Fibroblast of skin of right quadriceps (primary cell): ENCODE data around the gene HS2ST1.
"Not testable (repeated sequence)": the region's sequence is repeated elsewhere in the genome, so short reads cannot be mapped to it uniquely, and the experiment has no call there.

ENCODE experiments used
- DNase-seq: peaks from one replicate; pipeline ENCODE4 v3.0.0-alpha.2; 2013

HS2ST1 gene

DNA sequence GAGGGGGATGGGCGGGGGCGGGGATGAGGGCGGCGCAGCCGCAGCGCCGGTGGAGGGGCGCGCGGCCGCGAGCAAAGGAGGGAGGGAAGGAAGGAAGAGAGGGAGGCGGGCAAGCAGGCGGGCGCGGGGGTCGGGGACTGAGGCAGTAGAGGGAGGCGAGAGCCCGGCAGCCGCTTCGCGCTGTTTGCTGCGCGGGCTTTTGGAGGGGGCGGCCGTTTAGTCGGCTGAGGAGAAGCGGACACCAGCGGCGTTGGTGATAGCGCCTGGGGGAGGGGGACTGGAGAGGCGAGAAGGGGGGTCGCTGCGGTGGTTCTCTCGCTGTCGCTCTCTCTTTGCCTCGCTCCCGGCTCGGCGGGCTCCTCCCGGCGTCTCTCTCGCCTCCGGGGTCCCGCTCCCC lies at the start of gene HS2ST1:
TSS of gene HS2ST1 (plus strand) at position 35 of the 397 bp plus-strand sequence.
- no peak for DNase-seq

DNA sequence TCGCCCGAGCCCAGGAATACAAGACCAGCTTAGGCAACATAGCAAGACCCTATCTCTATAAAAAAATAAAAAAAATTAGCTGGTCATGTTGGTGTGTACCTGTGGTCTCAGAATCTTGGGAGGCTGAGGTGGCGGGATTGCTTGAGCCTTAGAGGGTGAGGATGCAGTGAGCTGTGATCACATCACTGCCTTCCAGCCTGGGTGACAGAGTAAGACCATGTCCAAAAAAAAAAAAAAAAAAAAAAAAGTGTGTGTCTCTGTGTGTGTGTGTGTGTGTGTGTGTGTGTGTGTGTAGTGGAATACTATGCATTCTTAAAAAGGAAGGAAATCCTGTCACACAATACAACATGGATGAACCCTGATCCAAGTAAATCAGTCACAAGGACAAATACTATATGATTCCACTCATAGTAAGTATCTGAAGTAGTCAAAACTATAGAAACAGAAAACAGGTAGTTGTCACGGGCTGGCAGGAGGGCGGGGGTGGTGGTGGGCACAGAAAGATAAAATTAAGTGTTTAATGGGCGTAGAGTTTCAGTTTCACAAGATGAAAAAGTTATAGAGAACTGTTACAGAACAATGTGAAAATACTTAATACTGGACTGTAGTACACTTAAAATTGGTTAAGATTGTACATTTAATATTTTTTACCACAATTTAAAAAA lies 48.3 kb upstream of the HS2ST1 start:
- DNase-seq: no peak

DNA sequence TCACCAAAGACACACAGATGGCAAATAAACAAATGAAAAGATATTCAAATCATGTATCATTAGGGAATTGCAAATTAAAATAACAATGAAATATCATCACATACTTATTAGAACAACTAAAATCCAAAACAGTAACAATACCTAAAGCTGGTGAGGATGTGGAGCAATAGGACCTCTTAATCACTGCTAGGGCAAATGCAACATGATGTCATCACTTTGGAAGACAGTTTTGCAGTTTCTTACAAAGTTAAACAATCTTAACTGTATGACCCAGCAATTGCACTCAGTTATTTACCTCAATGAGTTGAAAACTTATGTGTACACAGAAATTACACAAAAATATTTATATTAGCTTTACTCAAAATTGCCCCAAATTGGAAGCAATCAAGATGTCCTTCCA lies 47.8 kb upstream of the HS2ST1 start:
- DNase-seq: peak; percentile 33

DNA sequence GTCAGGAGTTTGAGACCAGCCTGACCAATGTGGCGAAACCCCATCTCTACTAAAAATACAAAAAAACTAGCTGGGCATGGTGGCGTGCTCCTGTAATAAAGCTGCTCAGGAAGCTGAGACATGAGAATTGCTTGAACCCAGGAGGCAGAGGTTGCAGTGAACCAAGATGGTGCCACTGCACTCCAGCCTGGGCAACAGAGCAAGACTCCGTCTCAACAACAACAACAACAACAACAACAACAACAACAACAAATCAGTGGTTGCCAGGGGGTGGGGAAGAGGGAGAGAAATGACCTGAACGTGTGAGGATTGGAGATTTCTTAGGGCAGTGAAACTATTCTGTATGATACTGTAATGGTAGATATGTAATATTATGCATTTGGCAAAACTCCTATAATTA lies 47.2 kb upstream of the HS2ST1 start:
- DNase-seq: not testable (repeated sequence)

DNA sequence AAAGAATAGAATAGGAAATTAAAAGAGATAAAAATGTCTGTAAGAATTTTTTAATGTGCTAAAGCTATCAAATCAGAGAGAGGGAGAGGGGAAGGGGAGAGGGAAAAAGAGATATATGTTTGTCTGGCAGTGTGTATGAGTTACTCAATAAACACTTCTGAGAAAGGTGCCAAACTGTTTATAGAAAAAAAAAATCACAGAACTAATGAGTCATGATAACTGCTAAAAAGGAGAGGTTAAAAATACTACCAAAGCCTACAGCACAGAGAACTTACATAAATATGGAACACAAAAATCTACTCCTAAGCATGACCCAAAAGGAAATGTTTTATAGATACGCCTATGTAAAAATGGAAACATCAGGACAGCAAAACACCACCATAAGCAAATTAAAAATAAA lies 46.0 kb upstream of the HS2ST1 start:
- peak; percentile 8 for DNase-seq

DNA sequence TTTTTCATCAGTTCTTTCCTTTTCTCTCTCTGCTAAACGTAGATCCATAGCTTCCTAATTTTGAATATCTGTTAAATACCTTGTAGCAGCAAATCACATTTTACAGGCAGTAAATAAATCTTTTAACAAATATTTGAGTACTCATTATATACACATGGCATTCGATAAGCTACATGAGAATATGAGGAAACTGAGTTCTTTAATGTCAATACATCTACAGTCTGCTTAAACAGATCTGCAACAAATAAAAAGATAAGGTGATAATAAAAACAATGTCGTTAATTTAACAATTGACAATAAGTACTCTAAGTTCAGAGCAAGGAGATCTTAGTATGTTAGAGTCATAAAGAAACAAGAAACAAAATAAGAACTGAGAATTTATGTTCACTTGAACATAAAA lies 43.4 kb upstream of the HS2ST1 start:
- DNase-seq: no peak

DNA sequence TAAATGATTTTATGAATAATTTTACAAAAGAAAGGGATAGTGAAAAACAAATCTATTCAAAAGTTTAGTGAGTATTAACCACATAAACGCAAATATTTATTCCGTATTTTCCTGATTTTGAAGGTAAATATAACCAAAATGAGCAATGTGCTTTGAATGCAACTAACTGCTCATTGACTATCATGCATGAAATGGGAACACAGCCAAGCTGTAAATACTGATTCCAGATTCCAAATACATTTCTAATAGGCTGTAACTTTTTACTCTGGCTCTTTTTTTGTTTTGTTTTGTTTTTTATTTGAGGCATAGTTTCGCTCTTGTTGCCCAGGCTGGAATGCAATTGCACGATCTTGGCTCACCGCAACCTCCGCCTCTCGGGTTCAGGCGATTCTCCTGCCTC lies 42.3 kb upstream of the HS2ST1 start:
- DNase-seq: peak; percentile 44

DNA sequence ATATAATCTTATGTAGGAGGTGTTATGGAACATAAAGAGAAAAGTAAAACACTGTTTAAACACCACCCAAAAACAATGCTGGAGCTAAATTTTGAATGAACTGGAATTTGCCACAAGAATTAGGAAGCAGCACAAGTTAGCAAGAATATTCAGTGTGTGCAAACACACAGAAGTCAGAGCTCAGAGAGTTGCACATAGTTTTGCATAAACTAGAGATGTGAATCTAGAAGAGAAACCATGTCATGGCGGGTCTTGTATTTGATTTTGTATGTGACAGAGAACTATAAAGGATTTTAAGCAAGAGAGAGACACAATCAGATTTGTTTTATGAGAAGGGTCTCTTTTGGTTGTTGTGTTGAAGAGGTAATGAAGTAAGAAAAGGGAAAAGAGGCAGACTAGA lies 38.7 kb upstream of the HS2ST1 start:
- no peak for DNase-seq

DNA sequence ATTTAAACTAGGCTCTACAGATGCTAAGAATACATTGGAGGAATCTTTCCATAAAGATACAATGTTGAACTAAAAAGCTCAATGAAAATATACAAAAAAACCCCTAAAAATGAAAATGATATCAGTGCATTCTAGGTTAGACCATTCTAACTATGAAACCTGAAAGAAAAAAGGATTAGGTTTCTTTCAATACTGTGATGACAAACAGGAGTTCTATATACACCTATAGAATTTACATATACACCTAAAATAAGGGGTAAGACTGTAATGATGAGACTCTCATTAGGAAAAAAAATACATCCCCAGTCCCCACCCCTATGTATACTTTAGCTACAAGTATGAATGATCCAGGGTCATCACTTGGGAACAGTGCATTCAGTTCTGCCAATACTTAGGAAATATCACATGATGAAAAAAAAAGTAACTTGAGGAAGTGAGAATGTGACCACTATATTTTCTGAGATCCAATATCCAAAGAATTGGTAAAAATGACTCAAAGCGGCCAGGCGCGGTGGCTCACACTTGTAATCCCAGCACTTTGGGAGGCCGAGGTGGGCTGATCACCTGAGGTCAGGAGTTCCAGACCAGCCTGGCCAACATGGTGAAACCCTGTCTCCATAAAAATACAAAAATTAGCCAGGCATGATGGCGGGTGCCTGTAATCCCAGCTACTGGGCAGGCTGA lies 26.8 kb upstream of the HS2ST1 start:
- no peak for DNase-seq

DNA sequence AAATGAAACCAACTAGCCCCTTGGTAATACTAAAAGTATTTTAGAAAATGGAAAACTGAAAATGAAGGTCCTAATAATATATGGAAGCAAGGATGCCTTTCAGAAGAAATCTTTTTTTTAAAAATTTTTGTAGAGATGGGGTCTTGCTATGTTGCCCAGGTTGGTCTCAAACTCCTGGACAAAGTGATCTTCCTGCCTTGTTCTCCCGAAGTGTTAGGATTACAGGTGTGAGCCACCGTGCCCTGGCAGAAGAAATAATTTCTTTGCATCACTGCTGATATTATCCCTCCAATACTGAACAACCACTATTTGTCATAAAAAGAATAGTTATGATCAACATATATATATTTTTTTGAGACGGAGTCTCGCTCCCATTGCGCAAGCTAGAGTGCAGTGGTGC lies 26.1 kb upstream of the HS2ST1 start:
- DNase-seq: no peak

DNA sequence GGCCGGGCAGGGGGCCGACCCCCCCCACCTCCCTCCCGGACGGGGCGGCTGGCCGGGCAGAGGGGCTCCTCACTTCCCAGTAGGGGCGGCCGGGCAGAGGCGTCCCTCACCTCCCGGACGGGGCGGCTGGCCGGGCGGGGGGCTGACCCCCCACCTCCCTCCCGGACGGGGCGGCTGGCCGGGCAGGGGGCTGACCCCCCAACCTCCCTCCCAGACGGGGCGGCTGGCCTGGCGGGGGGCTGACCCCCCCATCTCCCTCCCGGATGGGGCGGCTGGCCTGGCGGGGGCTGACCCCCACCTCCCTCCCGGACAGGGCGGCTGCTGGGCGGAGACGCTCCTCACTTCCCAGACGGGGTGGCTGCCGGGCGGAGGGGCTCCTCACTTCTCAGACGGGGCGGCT lies 15.0 kb upstream of the HS2ST1 start:
- not testable (repeated sequence) for DNase-seq

DNA sequence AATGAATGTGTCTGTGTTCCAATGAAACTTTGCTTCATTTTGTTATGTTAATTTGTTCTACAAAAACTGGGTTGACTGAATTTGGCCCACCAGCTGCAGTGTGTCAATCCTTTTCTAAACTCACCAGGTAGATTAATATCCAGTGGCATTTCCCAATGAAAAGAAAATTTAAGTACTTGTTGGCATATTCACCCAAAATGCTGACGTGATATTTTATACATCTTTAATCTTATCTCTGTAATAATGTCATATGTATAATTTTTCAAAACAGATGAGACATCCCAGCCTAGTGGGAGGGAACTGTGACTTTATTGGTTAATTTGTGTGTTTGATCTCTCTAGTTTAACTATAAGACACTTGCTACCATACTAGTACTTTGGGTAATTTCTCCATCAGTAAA lies 8.6 kb upstream of the HS2ST1 start:
- DNase-seq: no peak

DNA sequence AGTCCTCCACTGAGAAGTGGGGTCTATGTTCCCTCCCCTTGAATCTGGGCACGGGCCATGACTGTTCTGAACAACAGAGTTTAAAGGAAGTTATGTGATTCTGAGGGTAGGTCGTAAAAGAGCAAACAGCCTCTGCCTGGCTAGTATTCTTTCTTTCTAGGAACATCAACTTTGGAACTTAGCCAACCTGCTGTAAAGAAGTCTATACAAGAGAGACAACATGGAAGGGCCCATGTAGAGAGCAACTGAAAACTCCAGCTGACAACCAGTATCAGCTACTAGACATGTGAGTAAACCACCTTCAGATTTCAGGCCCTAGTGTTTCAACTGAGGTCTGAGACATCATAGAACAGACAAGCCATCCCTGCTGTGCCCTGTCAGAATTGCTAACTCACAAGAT lies 8.0 kb upstream of the HS2ST1 start:
- peak; percentile 6 for DNase-seq

DNA sequence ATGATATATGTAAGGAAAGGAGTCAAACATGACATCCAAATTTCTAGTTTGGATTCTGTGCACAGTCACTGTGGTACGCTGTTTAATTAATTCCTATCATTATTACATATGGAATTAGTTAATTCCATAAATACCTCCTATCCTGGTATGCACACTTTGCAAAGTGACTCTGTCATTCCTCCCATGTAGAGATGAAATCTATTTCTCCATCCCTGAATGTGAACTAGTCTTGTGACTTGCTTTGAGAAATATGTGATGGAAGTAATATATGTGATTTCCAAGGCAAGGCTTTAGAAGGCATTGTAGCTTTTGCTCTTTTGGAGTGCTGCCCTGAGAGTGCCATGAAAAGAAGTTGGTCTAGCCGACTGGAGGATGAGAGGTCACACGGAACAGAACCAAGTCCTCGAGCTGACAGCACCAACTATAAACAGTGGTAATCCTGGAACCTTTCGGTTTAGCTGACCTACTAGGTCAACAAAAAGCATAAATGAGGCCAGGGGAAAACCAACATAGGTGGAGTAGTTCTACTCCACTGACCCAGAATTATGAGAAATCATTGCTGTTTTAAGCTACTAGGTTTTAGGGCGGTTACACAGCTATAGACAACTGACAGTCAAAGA lies 2.0 kb upstream of the HS2ST1 start:
- DNase-seq: peak; percentile 32

DNA sequence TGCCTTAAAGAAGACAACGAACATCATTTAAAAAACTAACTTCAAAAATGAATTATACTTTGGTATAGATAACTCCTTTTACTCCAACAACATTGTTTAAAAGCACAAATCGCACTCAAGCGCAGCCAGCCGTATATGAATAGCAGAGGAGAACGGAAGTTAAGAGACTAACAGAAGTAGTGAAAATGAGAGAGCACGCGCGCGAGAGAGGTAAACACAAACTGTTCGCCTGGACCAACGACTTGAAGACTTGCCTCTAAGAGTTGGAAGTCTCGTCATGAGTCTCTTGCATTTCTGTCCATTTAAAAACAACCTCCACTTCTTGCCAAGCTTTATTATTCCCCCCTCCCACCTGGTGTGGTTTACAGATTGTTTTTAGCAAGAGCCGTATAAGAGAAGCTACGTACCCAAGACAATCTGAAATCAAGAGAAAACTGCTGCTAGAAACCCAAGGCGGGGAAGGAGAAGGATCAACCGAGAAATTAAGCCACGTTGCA lies 988 bp upstream of the HS2ST1 start:
- peak; percentile 31 for DNase-seq

DNA sequence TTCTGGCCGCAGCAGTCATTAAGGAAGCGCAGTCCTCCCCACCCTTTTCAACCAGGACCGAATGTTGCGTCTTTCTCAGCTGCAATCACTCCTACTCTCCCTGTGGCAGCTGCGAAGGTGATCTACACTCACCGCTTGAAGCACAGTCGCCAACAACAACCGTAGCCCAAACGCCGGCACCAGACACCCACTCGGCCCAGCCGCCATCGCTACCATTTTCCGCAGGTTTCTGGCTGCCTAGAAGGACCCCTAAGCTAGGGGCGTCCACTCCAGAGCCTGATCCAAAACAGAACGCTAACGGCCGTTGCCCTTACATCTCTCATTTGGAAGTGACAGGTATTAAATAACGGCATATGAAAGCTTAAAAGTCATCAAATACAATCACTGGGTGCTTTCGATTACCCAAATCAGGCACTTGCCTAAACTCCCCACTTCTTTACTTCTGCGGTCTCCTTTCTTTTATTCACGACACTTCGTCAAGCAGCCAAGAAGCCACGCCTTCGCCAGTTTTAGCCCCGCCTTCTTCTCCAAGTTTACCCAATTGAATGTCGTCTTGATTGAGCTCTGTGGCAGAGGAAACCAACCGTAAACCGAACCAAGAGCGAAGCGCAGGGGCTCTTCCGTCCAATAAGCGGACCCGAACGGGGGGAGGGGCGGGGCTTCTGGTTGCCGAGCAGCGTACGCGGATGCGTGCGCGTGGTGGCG lies 387 bp upstream of the HS2ST1 start, which contains the start of gene SELENOF:
TSS of gene SELENOF (minus strand) at position 231 of the 705 bp plus-strand sequence. CDS start at position 216, 15 bp downstream.
- peak; percentile 100 for DNase-seq

DNA sequence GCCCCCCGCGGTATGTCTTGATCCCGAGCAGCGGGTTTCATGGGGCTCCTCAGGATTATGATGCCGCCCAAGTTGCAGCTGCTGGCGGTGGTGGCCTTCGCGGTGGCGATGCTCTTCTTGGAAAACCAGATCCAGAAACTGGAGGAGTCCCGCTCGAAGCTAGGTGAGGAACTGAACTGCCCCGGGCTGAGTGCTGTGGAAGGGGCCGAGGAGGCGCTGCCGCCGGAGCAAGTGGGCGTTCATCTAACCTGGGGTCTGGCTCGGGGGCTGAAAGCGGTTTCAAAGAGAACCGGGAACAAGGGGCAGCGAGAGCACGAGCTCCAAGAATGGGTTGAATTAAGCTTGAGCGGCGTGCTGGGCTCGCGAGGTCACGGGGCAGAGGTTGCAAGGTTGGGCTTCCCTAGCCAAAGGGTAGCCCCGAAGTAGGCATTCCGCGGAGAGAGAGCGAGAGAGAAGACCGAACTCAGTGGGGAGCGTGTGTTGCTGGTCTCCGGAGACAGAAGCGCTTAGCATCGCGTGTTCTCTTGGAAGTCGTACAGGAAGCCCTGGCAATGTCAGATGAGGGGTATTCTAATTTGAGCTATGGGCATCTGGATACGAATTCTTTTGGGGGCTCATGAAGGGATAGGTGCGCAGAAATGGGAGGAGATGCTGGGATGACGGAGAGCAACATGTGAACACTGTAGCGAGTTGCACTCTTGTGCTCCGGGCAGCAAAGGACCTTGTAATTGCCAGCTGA lies 732 bp downstream of the HS2ST1 start:
- peak; percentile 45 for DNase-seq

DNA sequence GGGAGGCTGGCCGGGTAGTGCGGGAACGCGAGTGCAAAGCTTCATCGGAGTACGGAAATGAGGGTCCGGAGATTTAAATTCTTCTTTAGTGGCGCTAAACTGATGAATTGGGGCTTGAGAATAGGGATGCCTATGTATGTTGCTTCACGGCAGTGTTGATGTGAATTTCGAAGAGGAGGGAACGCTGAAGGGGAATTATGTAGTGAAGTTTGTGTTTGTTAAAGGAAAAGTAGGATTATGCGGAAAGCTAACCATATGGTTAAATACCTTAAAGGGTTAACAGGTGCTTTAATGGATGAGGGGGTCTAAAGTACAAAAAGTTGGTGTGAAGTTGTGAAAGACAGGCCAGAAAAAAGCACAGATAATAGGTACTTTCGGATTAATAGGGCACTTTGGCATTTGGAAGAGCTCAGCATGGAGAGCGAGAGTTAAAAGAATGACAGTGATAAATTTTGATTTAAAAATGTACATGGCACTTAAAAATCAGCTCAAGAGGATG lies 1.4 kb downstream of the HS2ST1 start:
- no peak for DNase-seq

DNA sequence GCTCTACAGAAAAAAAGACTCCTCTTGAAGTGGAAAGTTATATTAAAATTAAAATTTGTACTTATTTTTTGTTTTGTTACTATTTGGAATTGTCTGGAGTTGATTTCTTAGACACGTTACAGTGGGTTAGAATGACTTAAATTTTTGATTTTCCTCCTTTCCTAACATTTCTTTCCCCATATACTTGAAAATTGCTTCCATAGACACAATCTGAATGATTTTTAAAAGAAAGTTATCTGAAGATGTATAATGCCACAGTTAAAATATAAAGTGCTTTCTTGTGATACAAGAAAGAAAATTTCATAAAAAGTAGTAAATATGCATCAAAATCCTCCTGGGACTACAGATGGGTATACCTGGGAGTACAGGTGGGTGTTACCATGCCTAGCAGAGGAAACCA lies 2.3 kb downstream of the HS2ST1 start:
- no peak for DNase-seq

DNA sequence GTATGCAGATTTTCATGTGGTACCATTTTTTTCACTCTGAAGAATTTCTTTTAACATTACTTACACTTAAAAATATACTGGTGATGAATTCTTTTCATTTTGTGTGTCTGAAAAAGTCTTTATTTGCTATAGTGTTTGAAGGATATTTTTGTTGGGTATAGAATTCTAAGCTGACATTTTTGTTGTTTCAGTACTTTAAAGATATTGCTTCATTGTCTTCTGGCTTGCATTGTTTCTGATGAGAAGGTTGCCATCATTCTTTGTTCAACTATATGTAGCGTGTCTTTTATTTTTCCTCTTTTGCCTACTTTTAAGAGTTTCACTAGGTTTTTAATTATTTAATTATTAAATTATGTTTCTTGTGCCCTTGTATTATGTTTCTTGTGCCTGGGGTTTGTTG lies 8.0 kb downstream of the HS2ST1 start:
- no peak for DNase-seq

DNA sequence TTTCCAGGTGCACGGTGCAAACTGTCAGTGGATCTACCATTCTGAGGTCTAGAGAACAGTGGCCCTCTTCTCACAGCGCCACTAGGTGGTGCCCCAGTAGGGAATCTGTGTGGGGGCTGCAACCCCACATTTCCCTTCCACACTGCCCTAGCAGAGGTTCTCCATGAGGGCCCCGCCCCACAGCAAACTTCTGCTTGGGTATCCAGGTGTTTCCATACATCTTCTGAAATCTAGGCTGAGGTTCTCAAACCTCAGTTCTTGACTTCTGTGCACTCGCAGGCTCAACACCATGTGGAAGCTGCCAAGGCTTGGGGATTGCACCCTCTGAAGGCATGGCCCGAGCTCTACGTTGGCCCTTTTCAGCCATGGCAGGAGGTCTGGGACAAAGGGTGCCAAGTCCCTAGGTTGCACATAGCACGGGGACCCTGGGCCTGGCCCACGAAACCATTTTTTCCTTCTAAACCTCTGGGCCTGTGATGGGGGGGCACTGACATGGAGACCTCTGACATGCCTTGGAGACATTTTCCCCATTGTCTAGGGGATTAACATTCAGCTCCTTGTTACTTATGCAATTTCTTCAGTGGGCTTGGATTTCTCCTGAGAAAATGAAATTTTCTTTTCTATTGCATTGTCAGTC lies 10.0 kb downstream of the HS2ST1 start:
- DNase-seq: no peak

DNA sequence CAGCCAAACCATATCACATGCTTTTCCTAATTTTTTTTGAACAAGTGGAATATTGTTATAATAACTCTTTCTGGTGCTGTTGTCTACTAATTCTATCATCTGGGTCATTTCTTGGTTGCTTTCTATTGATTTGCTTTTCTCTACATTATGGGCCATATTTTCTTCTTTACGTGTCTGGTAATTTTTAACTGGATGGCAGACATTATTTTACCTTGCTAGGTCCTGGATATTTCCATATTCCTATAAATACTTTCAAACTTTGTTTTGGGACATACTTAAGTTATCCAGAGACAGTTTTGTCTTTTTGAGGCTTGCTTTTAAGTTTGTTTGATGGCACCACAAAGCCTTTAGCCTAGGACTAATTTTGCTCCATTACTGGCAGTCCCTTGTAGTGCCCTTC lies 11.3 kb downstream of the HS2ST1 start:
- DNase-seq: no peak
